Lower leg skin (tissue), 4 donors: ENCODE results near the gene NEAT1. TPM values are rescaled to one million over a fixed set of nuclear protein-coding genes. Genes with fewer than 3 reads are reported as not detected.
A peak's percentile ranks its signal among the peaks of the same experiment; 100 is the strongest.

Experiments used
- DNase-seq, 2 donors: peaks; one replicate each; pipeline ENCODE4 v3.0.0-alpha.2; 2019; ENCODE audit warnings: low spot score in 2 of 2
- H3K4me3 ChIP-seq: fragments of 200-600 bp; sonication (generic); 2 replicates; pipeline ENCODE4 v1.5.1; 2017; ENCODE audit warnings: mild to moderate bottlenecking, low read depth; ENCODE audit not compliant: poor library complexity, severe bottlenecking
- POLR2A ChIP-seq, 2 donors: fragments of 450-650 bp; IDR thresholded peaks; one replicate each; pipeline ENCODE4 v1.6.1; 2016 to 2017; ENCODE audit warnings: antibody characterized with exemption in 2 of 2, mild to moderate bottlenecking in 1 of 2, moderate library complexity in 1 of 2
- WGBS, 2 donors: methylation state at CpG; one replicate each; pipeline ENCODE4 v1.1.5; 2018; 5-methylcytosine and 5-hydroxymethylcytosine counted together
- intact Hi-C: fragments of 100-400 bp; cut with DNase I; formaldehyde crosslinking; loops from one replicate; pipeline ENCODE4 v1.15.0; 2023; ENCODE audit warnings: low total_unique reads
- total RNA-seq, 4 donors: library from RNA; depleted of rRNA; stranded (reverse); fragments of >200 nt; gene quantifications; one replicate each; pipeline ENCODE4 v1.1.0, GENCODE V29; 2016
- TF ChIP-seq, protein P1 (sequence below), 3 donors: fragments of 450-650 bp; IDR thresholded peaks; one replicate each; pipeline ENCODE4 v1.5.1; 2016; ENCODE audit warnings: antibody characterized with exemption in 3 of 3, mild to moderate bottlenecking in 3 of 3, moderate library complexity in 2 of 3

The NEAT1 gene
- total RNA-seq, 4 donors from 2014 or later, result 147 to 645 (median 301) TPM

DNA sequence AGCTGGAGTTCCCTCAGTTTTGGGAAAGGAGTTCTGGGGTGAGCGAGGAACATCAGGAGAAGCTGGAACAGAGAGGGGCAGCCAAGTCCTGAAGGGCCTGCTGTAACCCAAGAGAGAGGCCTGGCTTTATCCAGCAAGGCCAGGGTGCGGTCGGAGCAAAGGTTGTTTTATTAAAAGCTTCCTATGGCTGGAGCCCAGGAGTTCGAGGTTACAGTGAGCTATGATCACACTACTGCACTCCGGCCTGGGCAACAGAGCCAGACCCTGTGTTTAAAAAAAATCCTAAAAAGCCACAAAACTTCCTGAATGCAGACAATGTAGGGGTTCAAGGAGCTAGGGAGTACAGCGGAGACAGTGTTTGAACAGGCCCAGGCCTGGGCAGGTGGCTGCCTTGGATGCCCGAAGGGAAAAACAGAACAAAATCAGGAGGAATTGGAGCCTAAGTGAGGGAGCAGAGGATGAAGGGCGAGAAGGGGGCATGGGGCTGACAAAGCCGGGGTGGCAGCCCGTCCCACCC lies 54.1 kb downstream of the NEAT1 start:
- peak in 1 of 2 donors; percentile 86 for DNase-seq
- H3K4me3 ChIP-seq, result peak overlapping the region; percentile 68
- 10 to 13% methylated on average over 10 of the region's 10 CpGs for WGBS, 2 donors
- TF ChIP-seq, protein P1, sequence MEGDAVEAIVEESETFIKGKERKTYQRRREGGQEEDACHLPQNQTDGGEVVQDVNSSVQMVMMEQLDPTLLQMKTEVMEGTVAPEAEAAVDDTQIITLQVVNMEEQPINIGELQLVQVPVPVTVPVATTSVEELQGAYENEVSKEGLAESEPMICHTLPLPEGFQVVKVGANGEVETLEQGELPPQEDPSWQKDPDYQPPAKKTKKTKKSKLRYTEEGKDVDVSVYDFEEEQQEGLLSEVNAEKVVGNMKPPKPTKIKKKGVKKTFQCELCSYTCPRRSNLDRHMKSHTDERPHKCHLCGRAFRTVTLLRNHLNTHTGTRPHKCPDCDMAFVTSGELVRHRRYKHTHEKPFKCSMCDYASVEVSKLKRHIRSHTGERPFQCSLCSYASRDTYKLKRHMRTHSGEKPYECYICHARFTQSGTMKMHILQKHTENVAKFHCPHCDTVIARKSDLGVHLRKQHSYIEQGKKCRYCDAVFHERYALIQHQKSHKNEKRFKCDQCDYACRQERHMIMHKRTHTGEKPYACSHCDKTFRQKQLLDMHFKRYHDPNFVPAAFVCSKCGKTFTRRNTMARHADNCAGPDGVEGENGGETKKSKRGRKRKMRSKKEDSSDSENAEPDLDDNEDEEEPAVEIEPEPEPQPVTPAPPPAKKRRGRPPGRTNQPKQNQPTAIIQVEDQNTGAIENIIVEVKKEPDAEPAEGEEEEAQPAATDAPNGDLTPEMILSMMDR (IDR thresholded peaks at IDR 0.05), result no peak
- TF ChIP-seq POLR2A (IDR thresholded peaks at IDR 0.05), result no peak
- intact Hi-C loops, result no loop called here

GRCh38 chr11:65477149-65477965 lies 54.8 kb downstream of the NEAT1 start:
- peak; percentile 95 to 99 for DNase-seq
- intact Hi-C loops, result no loop called here
- H3K4me3 ChIP-seq, result peak overlapping the region; percentile 68
- WGBS, 2 donors, result 0 to 1% methylated on average over 27 to 56 of the region's 60 CpGs
- TF ChIP-seq, protein P1 (IDR thresholded peaks at IDR 0.05), result no peak
- peak in 1 of 2 donors; percentile 89 for TF ChIP-seq POLR2A (IDR thresholded peaks at IDR 0.05)

GRCh38 chr11:65478388-65479183 lies 56.0 kb downstream of the NEAT1 start:
- TF ChIP-seq POLR2A (IDR thresholded peaks at IDR 0.05), result no peak
- peak in 1 of 2 donors; percentile 93 for DNase-seq
- intact Hi-C loops, result no loop called here
- H3K4me3 ChIP-seq, result no peak overlapping the region
- WGBS, 2 donors, result 38 to 56% methylated on average over 27 to 31 of the region's 33 CpGs

- WGBS, 2 donors, result 39 to 47% methylated on average over 11 of the region's 11 CpGs
- DNase-seq, result peak in 1 of 2 donors; percentile 86
- H3K4me3 ChIP-seq, result no peak overlapping the region
- intact Hi-C loops, result no loop called here
- TF ChIP-seq, protein P1 (IDR thresholded peaks at IDR 0.05), result peak in 1 of 3 donors; percentile 8
- TF ChIP-seq POLR2A (IDR thresholded peaks at IDR 0.05), result no peak
Observed at GRCh38 chr11:65479184-65480145, 56.9 kb downstream of the NEAT1 start.

- DNase-seq, result no peak
- no peak overlapping the region for H3K4me3 ChIP-seq
- 98 to 100% methylated on average over 2 of the region's 2 CpGs for WGBS, 2 donors
- TF ChIP-seq POLR2A (IDR thresholded peaks at IDR 0.05), result no peak
- TF ChIP-seq, protein P1 (IDR thresholded peaks at IDR 0.05), result no peak
- intact Hi-C loops, result no loop called here
Observed at GRCh38 chr11:65482306-65482850, 59.8 kb downstream of the NEAT1 start.
